SK-N-SH (cell line): Measurements from ENCODE around the gene LCE3E. TPM values are rescaled to one million over a fixed set of nuclear protein-coding genes. Genes with fewer than 3 reads are reported as not detected.

Source experiments
- CTCF ChIA-PET: fragments of 300-600, 350-600 bp; formaldehyde crosslinking; extraction: SDS; loops from one replicate; lab custom pipeline; 2021; lab: Yijun Ruan, JAX
- POLR2A ChIA-PET: fragments of 350-600 bp; sonication (Branson Sonifier 250); formaldehyde crosslinking; extraction: SDS; loops from one replicate; lab custom pipeline; 2020; ENCODE audit warnings: antibody characterized with exemption, inconsistent platforms; lab: Yijun Ruan, JAX
- DNase-seq: peaks from one replicate; pipeline ENCODE4 v3.0.0; 2012
- H2AFZ ChIP-seq: fragments of 200-600 bp; sonication (generic); 2 replicates; pipeline ENCODE4 v1.8.1; 2016; ENCODE audit warnings: antibody characterized with exemption, mild to moderate bottlenecking, low read depth
- H3F3A ChIP-seq: fragments of 200-600 bp; sonication (generic); replicated peaks from 2 replicates; pipeline ENCODE3; 2016; ENCODE audit warnings: antibody characterized with exemption, mild to moderate bottlenecking; ENCODE audit not compliant: insufficient read depth
- H3K27ac ChIP-seq, 2 experiments: fragments of 200-500 bp in 1 of 2; fragments of 200-600 bp in 1 of 2; sonication (Bioruptor generic) in 1 of 2; sonication (generic), shearing (Covaris generic) in 1 of 2; 2 replicates each; pipeline versions ENCODE4 v1.5.1 to v1.6.1; 2014 to 2016; ENCODE audit warnings: low read depth in 2 of 2, inconsistent platforms in 1 of 2, low read length in 1 of 2, mild to moderate bottlenecking in 1 of 2, mixed read lengths in 1 of 2
- H3K27me3 ChIP-seq: fragments of 200-600 bp; sonication (generic), shearing (Covaris generic); 2 replicates; pipeline ENCODE4 v1.6.1; 2016; ENCODE audit warnings: mixed run types; ENCODE audit not compliant: insufficient read depth
- H3K36me3 ChIP-seq, 2 experiments: fragments of 200-500 bp in 1 of 2; fragments of 200-600 bp in 1 of 2; sonication (Bioruptor generic) in 1 of 2; sonication (generic) in 1 of 2; replicated peaks in 1 of 2; 2 replicates each; pipeline versions ENCODE3 to v1.5.1; 2014 to 2016; ENCODE audit warnings: low read length in 1 of 2, mild to moderate bottlenecking in 1 of 2; ENCODE audit not compliant: insufficient read depth in 2 of 2, control insufficient read depth in 1 of 2
- H3K4me1 ChIP-seq, 2 experiments: fragments of 200-500 bp in 1 of 2; fragments of 200-600 bp in 1 of 2; sonication (Bioruptor generic) in 1 of 2; sonication (generic), shearing (Covaris generic) in 1 of 2; 2 replicates each; pipeline versions ENCODE4 v1.5.1 to v1.6.1; 2014 to 2016; ENCODE audit warnings: low read depth in 1 of 2, low read length in 1 of 2, mixed run types in 1 of 2; ENCODE audit not compliant: insufficient read depth in 2 of 2, control insufficient read depth in 1 of 2
- H3K4me2 ChIP-seq: fragments of 200-600 bp; sonication (generic), shearing (Covaris generic); 2 replicates; pipeline ENCODE4 v1.6.1; 2017; ENCODE audit warnings: mixed run types
- H3K4me3 ChIP-seq, 2 experiments: fragments of 200-500 bp in 1 of 2; fragments of 200-600 bp in 1 of 2; sonication (Bioruptor generic) in 1 of 2; sonication (generic), shearing (Covaris generic) in 1 of 2; 2 replicates each; pipeline versions ENCODE4 v1.5.1 to v1.8.1; 2014 to 2016; ENCODE audit warnings: low read depth in 2 of 2, inconsistent platforms in 1 of 2, low read length in 1 of 2, mild to moderate bottlenecking in 1 of 2, mixed read lengths in 1 of 2, moderate library complexity in 1 of 2
- H3K79me2 ChIP-seq: fragments of 200-600 bp; sonication (generic); 2 replicates; pipeline ENCODE4 v1.8.1; 2017; ENCODE audit warnings: mild to moderate bottlenecking; ENCODE audit not compliant: insufficient read depth
- H3K9ac ChIP-seq: fragments of 200-600 bp; sonication (generic); 2 replicates; pipeline ENCODE4 v1.6.1; 2017; ENCODE audit warnings: mixed run types
- H3K9me2 ChIP-seq: fragments of 200-600 bp; sonication (generic); 2 replicates; pipeline ENCODE4 v1.6.1; 2017; ENCODE audit warnings: mixed run types
- H3K9me3 ChIP-seq: fragments of 200-600 bp; sonication (generic); 2 replicates; pipeline ENCODE4 v1.6.1; 2017; ENCODE audit warnings: mixed run types, mild to moderate bottlenecking, moderate library complexity
- H4K20me1 ChIP-seq: fragments of 200-600 bp; sonication (generic); 2 replicates; pipeline ENCODE4 v1.6.1; 2017; ENCODE audit warnings: mild to moderate bottlenecking, mixed run types; ENCODE audit not compliant: insufficient read depth
- FOSL2 ChIP-seq: IDR thresholded peaks from 2 replicates; pipeline ENCODE4 v1.4.0; 2012; ENCODE audit warnings: low read depth, mild to moderate bottlenecking, moderate library complexity, borderline replicate concordance
- GABPA ChIP-seq: IDR thresholded peaks from 2 replicates; pipeline ENCODE4 v1.4.0; 2012; ENCODE audit warnings: low read depth, mild to moderate bottlenecking
- GATA2 ChIP-seq: sonication (generic); formaldehyde crosslinking; IDR thresholded peaks from 2 replicates; pipeline ENCODE4 v1.5.0; 2020; ENCODE audit warnings: mild to moderate bottlenecking, missing genetic modification reagents
- IRF3 ChIP-seq: fragments of 150-350 bp; IDR thresholded peaks from 2 replicates; pipeline ENCODE4 v1.6.1; 2016; ENCODE audit warnings: mild to moderate bottlenecking, low read depth, low read length
- JUND ChIP-seq: IDR thresholded peaks from 2 replicates; pipeline ENCODE4 v1.4.0; 2012
- MAX ChIP-seq: IDR thresholded peaks from 2 replicates; pipeline ENCODE4 v1.4.0; 2012; ENCODE audit warnings: low read depth
- MEF2A ChIP-seq: IDR thresholded peaks from 2 replicates; pipeline ENCODE4 v1.4.0; 2012; ENCODE audit warnings: low read depth, borderline replicate concordance
- NFIC ChIP-seq: IDR thresholded peaks from 2 replicates; pipeline ENCODE4 v1.4.0; 2012; ENCODE audit warnings: borderline replicate concordance
- NRF1 ChIP-seq: IDR thresholded peaks from 2 replicates; pipeline ENCODE4 v1.6.1; 2012; ENCODE audit warnings: low read depth, mild to moderate bottlenecking, low read length
- PBX3 ChIP-seq: IDR thresholded peaks from 2 replicates; pipeline ENCODE4; 2012
- RAD21 ChIP-seq: IDR thresholded peaks from 2 replicates; pipeline ENCODE4 v1.6.1; 2012; ENCODE audit warnings: mild to moderate bottlenecking, low read length
- REST ChIP-seq: IDR thresholded peaks from 2 replicates; pipeline ENCODE4 v1.6.1; 2012; ENCODE audit warnings: mild to moderate bottlenecking, low read depth, low read length, moderate library complexity
- RXRA ChIP-seq: IDR thresholded peaks from 2 replicates; pipeline ENCODE4 v1.4.0; 2012; ENCODE audit warnings: low read depth, mild to moderate bottlenecking, borderline replicate concordance
- SIN3A ChIP-seq: IDR thresholded peaks from 2 replicates; pipeline ENCODE4 v1.6.1; 2012; ENCODE audit warnings: low read depth, mild to moderate bottlenecking, low read length, moderate library complexity, borderline replicate concordance
- TAF1 ChIP-seq: IDR thresholded peaks from 2 replicates; pipeline ENCODE4 v1.6.1; 2012; ENCODE audit warnings: low read depth, mild to moderate bottlenecking, low read length, moderate library complexity, borderline replicate concordance
- TCF12 ChIP-seq: IDR thresholded peaks from 2 replicates; pipeline ENCODE4 v1.4.0; 2012
- TEAD4 ChIP-seq: IDR thresholded peaks from 2 replicates; pipeline ENCODE4 v1.4.0; 2012; ENCODE audit warnings: mild to moderate bottlenecking, borderline replicate concordance; ENCODE audit not compliant: insufficient read depth
- USF1 ChIP-seq: IDR thresholded peaks from 2 replicates; pipeline ENCODE4 v1.4.0; 2012; ENCODE audit warnings: low read depth, borderline replicate concordance
- WGBS: methylation state at CpG from one replicate; pipeline ENCODE4 v1.1.6; 2017; ENCODE audit warnings: low lambda C conversion rate; 5-methylcytosine and 5-hydroxymethylcytosine counted together
- polyA plus RNA-seq, 3 experiments: library from polyadenylated mRNA; depleted of rRNA; stranded (reverse); fragments of >200 nt; gene quantifications; 2 replicates each; pipeline ENCODE4 v1.2.3, GENCODE V29; 2012

LCE3E gene
- polyA plus RNA-seq, 1 of the 3 experiments (the other 2 are of a cell fraction) = not detected

GRCh38 chr1:152577168-152577567, 10.6 kb upstream of the LCE3E start:
- H3K9ac ChIP-seq = no peak overlapping the region

GRCh38 chr1:152565535-152566215, 905 bp downstream of the LCE3E start:
- Histone ChIP-seq H3F3A (no peaks in the 10 kb centered on the region), H2AFZ (no peak overlapping the region), H3K4me2 (no peak overlapping the region), H3K27me3 (no peaks in the 10 kb centered on the region), H3K79me2 (no peaks in the 10 kb centered on the region), H3K9me3 (no peaks in the 10 kb centered on the region), H3K27ac (no peak overlapping the region), H3K9me2 (no peaks in the 10 kb centered on the region), H3K4me3 (no peak overlapping the region), H4K20me1 (no peaks in the 10 kb centered on the region), H3K9ac (no peak overlapping the region), H3K4me1 (no peaks in the 10 kb centered on the region), H3K36me3 (no peaks in the 10 kb centered on the region)
- 3% methylated on average over 6 of the region's 14 CpGs for WGBS
- CTCF ChIA-PET = no interaction called here
- no peak for DNase-seq
- POLR2A ChIA-PET = no interaction called here
- TF ChIP-seq PBX3 (no peak), IRF3 (no peak), NRF1 (no peak), NFIC (no peak), RAD21 (no peak), RXRA (no peak), USF1 (no peak), MEF2A (no peak), TAF1 (no peak), FOSL2 (no peak), MAX (no peak), TEAD4 (no peak), JUND (no peak)

More at GRCh38 chr1:152577168-152577567, 10.6 kb upstream of the LCE3E start:
- no peaks in the 10 kb centered on the region for H3K79me2 ChIP-seq
- CTCF ChIA-PET = no interaction called here
- TF ChIP-seq NRF1 (no peak), TCF12 (no peak), GATA2 (CRISPR knock-in tag) (no peak), GABPA (no peak), SIN3A (no peak), REST (no peak)
- no peaks in the 10 kb centered on the region; the same call in 1 of the 2 replicates for H3K27me3 ChIP-seq
- H3K4me2 ChIP-seq = no peak overlapping the region
- H3K36me3 ChIP-seq = no peaks in the 10 kb centered on the region
- POLR2A ChIA-PET = no interaction called here
- H2AFZ ChIP-seq = no peak overlapping the region
- no peaks in the 10 kb centered on the region for H3K9me2 ChIP-seq
- no peaks in the 10 kb centered on the region for H3F3A ChIP-seq
- 14% methylated on average over 2 of the region's 2 CpGs for WGBS
- H4K20me1 ChIP-seq = no peaks in the 10 kb centered on the region
- no peak overlapping the region for H3K27ac ChIP-seq
- H3K4me1 ChIP-seq = no peaks in the 10 kb centered on the region
- H3K4me3 ChIP-seq = no peak overlapping the region
- no peak for DNase-seq
- no peaks in the 10 kb centered on the region for H3K9me3 ChIP-seq
